Measurements from ENCODE around the gene MYO18B. TPM values are rescaled to one million over a fixed set of nuclear protein-coding genes. Genes with fewer than 3 reads are reported as not detected.

The MYO18B gene
- total and polyA plus RNA-seq, 7 experiments from 2014 or later, result 0.22 to 0.97 (median 0.42) TPM; not detected in 2

- Mint-ChIP-seq H3K4me1 (peaks cover 0 to 23% (median 0%) of the 10 kb centered on the region in 7 donors), H3K27me3 (no peaks in the 10 kb centered on the region), H3K4me3 (no peak overlapping the region), H3K27ac (no peak overlapping the region), H3K36me3 (peaks cover 0 to 20% (median 12%) of the 10 kb centered on the region in 5 donors), H3K9me3 (no peaks in the 10 kb centered on the region)
- ChIA-PET POLR2A (no interaction called here), CTCF (interaction anchor here (1.2 kb wide), 1 partner anchor 250 kb away, joined by 3 read pairs; no protein-coding TSS in a partner anchor)
- Histone ChIP-seq H3K27ac (ENCODE audit: low read depth, low read length) (no peak overlapping the region), H3K4me1 (ENCODE audit: control insufficient read depth in 2 of 2, insufficient read depth in 2 of 2, low read length in 2 of 2) (no peaks in the 10 kb centered on the region), H3K4me3 (ENCODE audit: low read length) (no peak overlapping the region), H3K9me3 (ENCODE audit: control insufficient read depth in 2 of 3, low read length in 3 of 3) (no peaks in the 10 kb centered on the region), H3K36me3 (ENCODE audit: control insufficient read depth in 2 of 3, insufficient read depth in 3 of 3, low read length in 3 of 3) (peaks cover 0 to 3% (median 0%) of the 10 kb centered on the region in 3 experiments), H3K27me3 (ENCODE audit: control insufficient read depth in 2 of 2, insufficient read depth in 2 of 2, low read length in 2 of 2) (no peaks in the 10 kb centered on the region)
- DNase-seq (no peak), ATAC-seq (no peak)
- intact Hi-C loops (cut with micrococcal nuclease), result no loop called here
Observed at GRCh38 chr22:25696763-25697162, 45.2 kb upstream of the MYO18B start.

DNA sequence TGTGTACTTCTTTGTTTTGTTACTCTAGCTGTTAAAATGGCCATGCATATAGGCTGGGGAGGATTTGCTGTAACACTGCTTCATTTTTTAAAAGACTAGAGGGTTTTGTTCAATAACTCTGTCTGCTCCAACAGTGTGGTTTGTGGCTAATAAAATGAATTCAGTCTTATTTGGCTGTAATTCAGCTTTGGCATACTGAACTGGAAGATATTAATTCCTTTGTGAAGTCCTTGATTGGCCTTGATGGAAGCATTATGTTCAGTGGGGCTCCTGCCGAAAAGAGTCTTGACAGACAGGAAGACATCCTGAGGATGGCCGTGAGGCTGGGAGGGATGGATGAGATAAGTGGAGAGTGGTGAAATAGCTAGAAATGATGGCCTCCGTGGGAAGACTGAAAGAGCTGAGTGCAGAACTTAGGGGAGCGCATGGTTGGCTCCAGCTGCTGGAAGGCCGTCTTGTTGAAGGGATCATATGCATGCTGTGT lies 44.8 kb upstream of the MYO18B start:
- POLR2A ChIA-PET, result no interaction called here
- H3K27me3 ChIP-seq (ENCODE audit: control insufficient read depth in 2 of 2, insufficient read depth in 2 of 2, low read length in 2 of 2), result no peaks in the 10 kb centered on the region
- H3K4me3 ChIP-seq (ENCODE audit: low read length), result no peak overlapping the region
- H3K27ac Mint-ChIP-seq, result peak overlapping the region in 1 of 9 donors; percentile 47
- ATAC-seq, result no peak
- intact Hi-C loops (cut with micrococcal nuclease), result no loop called here
- H3K36me3 Mint-ChIP-seq, result peaks cover 0 to 22% (median 12%) of the 10 kb centered on the region in 5 donors
- H3K27ac ChIP-seq (ENCODE audit: low read depth, low read length), result no peak overlapping the region
- peaks cover 0 to 27% (median 0%) of the 10 kb centered on the region in 7 donors for H3K4me1 Mint-ChIP-seq
- peaks cover 0 to 3% (median 0%) of the 10 kb centered on the region in 3 experiments for H3K36me3 ChIP-seq (ENCODE audit: control insufficient read depth in 2 of 3, insufficient read depth in 3 of 3, low read length in 3 of 3)
- H3K9me3 Mint-ChIP-seq, result no peaks in the 10 kb centered on the region
- CTCF ChIA-PET, result interaction anchor here (1.2 kb wide), 1 partner anchor 250 kb away, joined by 3 read pairs; no protein-coding TSS in a partner anchor
- H3K4me3 Mint-ChIP-seq, result no peak overlapping the region
- DNase-seq, result no peak
- no peaks in the 10 kb centered on the region for H3K27me3 Mint-ChIP-seq
- H3K9me3 ChIP-seq (ENCODE audit: control insufficient read depth in 2 of 3, low read length in 3 of 3), result no peaks in the 10 kb centered on the region
- no peaks in the 10 kb centered on the region for H3K4me1 ChIP-seq (ENCODE audit: control insufficient read depth in 2 of 2, insufficient read depth in 2 of 2, low read length in 2 of 2)

GRCh38 chr22:25697978-25698377 lies 44.0 kb upstream of the MYO18B start:
- H3K4me3 ChIP-seq (ENCODE audit: low read length), result no peak overlapping the region
- H3K27ac ChIP-seq (ENCODE audit: low read depth, low read length), result no peak overlapping the region
- H3K27me3 ChIP-seq (ENCODE audit: control insufficient read depth in 2 of 2, insufficient read depth in 2 of 2, low read length in 2 of 2), result no peaks in the 10 kb centered on the region
- H3K4me1 ChIP-seq (ENCODE audit: control insufficient read depth in 2 of 2, insufficient read depth in 2 of 2, low read length in 2 of 2), result no peaks in the 10 kb centered on the region
- H3K4me3 Mint-ChIP-seq, result no peak overlapping the region
- H3K9me3 Mint-ChIP-seq, result no peaks in the 10 kb centered on the region
- DNase-seq, result no peak
- POLR2A ChIA-PET, result no interaction called here
- H3K4me1 Mint-ChIP-seq, result peaks cover 0 to 33% (median 0%) of the 10 kb centered on the region in 7 donors
- H3K9me3 ChIP-seq (ENCODE audit: control insufficient read depth in 2 of 3, low read length in 3 of 3), result no peaks in the 10 kb centered on the region
- no peaks in the 10 kb centered on the region for H3K27me3 Mint-ChIP-seq
- CTCF ChIA-PET, result no interaction called here
- peak overlapping the region in 2 of 9 donors; percentile 16 to 56 for H3K27ac Mint-ChIP-seq
- peaks cover 0 to 22% (median 12%) of the 10 kb centered on the region in 5 donors for H3K36me3 Mint-ChIP-seq
- intact Hi-C loops (cut with micrococcal nuclease), result no loop called here
- ATAC-seq, result no peak
- peaks cover 0 to 3% (median 0%) of the 10 kb centered on the region in 3 experiments for H3K36me3 ChIP-seq (ENCODE audit: control insufficient read depth in 2 of 3, insufficient read depth in 3 of 3, low read length in 3 of 3)

- Mint-ChIP-seq H3K9me3 (no peaks in the 10 kb centered on the region), H3K27me3 (no peaks in the 10 kb centered on the region), H3K36me3 (peaks cover 0 to 20% (median 12%) of the 10 kb centered on the region in 5 donors), H3K4me3 (no peak overlapping the region), H3K4me1 (peaks cover 0 to 37% (median 0%) of the 10 kb centered on the region in 7 donors), H3K27ac (peak overlapping the region in 3 of 9 donors; percentile 28 to 56 (median 51))
- H3K4me1 ChIP-seq (ENCODE audit: control insufficient read depth in 2 of 2, insufficient read depth in 2 of 2, low read length in 2 of 2), result no peaks in the 10 kb centered on the region
- no peak overlapping the region for H3K4me3 ChIP-seq (ENCODE audit: low read length)
- DNase-seq (no peak), ATAC-seq (no peak)
- no peaks in the 10 kb centered on the region for H3K9me3 ChIP-seq (ENCODE audit: control insufficient read depth in 2 of 3, low read length in 3 of 3)
- no peaks in the 10 kb centered on the region for H3K27me3 ChIP-seq (ENCODE audit: control insufficient read depth in 2 of 2, insufficient read depth in 2 of 2, low read length in 2 of 2)
- ChIA-PET CTCF (no interaction called here), POLR2A (no interaction called here)
- intact Hi-C loops (cut with micrococcal nuclease), result no loop called here
- H3K27ac ChIP-seq (ENCODE audit: low read depth, low read length), result no peak overlapping the region
- peaks cover 0 to 3% (median 0%) of the 10 kb centered on the region in 3 experiments for H3K36me3 ChIP-seq (ENCODE audit: control insufficient read depth in 2 of 3, insufficient read depth in 3 of 3, low read length in 3 of 3)
Observed at GRCh38 chr22:25698461-25698860, 43.5 kb upstream of the MYO18B start.

GRCh38 chr22:25698978-25699377 lies 43.0 kb upstream of the MYO18B start:
- H3K4me3 Mint-ChIP-seq, result no peak overlapping the region
- Histone ChIP-seq H3K4me1 (ENCODE audit: control insufficient read depth in 2 of 2, insufficient read depth in 2 of 2, low read length in 2 of 2) (no peaks in the 10 kb centered on the region), H3K27ac (ENCODE audit: low read depth, low read length) (no peak overlapping the region), H3K9me3 (ENCODE audit: control insufficient read depth in 2 of 3, low read length in 3 of 3) (no peaks in the 10 kb centered on the region), H3K4me3 (ENCODE audit: low read length) (no peak overlapping the region), H3K36me3 (ENCODE audit: control insufficient read depth in 2 of 3, insufficient read depth in 3 of 3, low read length in 3 of 3) (peaks cover 0 to 3% (median 0%) of the 10 kb centered on the region in 3 experiments), H3K27me3 (ENCODE audit: control insufficient read depth in 2 of 2, insufficient read depth in 2 of 2, low read length in 2 of 2) (no peaks in the 10 kb centered on the region)
- ChIA-PET CTCF (no interaction called here), POLR2A (no interaction called here)
- H3K27ac Mint-ChIP-seq, result peak overlapping the region in 1 of 9 donors; percentile 51
- peaks cover 0 to 20% (median 12%) of the 10 kb centered on the region in 5 donors for H3K36me3 Mint-ChIP-seq
- peaks cover 0 to 42% (median 0%) of the 10 kb centered on the region in 7 donors for H3K4me1 Mint-ChIP-seq
- no peaks in the 10 kb centered on the region for H3K9me3 Mint-ChIP-seq
- ATAC-seq (no peak), DNase-seq (no peak)
- no peaks in the 10 kb centered on the region for H3K27me3 Mint-ChIP-seq
- intact Hi-C loops (cut with micrococcal nuclease), result no loop called here

DNA sequence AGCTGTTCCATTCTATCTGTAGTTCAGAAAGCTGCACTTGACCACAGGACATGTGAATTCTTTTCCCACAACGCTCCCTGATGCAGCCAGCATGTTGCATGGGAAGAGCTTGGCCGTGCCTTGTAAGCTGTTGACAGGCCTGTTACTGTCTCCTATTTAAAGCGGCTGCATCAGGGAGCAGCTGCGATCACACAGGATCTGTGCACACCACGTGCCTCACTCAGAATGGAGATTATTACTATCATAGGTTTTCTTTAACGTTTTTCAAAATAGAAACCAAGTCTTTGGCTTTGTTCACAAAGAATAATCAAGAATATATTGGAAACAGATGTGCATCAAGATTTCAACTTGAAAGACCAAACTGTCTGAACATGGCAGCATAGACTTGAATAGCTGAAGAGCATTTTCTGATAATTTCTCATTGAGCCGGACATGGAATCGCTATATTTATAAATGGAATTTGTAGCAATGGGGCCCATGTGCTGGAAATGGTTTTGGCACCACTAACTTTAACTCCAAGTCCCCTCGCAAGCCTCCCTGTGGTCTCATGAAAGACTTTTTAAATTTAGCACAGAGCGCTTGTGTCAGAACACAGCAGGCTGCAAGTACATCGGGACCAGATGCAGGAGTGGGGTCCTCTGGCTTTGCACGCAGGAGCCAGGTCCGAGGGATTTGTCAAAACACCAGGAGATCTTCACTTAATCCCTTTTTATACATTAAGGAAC lies 40.8 kb upstream of the MYO18B start:
- Mint-ChIP-seq H3K4me3 (peak overlapping the region in 1 of 10 donors; percentile 75), H3K27ac (peak overlapping the region in 1 of 9 donors; percentile 62), H3K4me1 (peaks cover 0 to 62% (median 0%) of the 10 kb centered on the region in 7 donors), H3K27me3 (no peaks in the 10 kb centered on the region), H3K36me3 (peaks cover 0 to 30% (median 5%) of the 10 kb centered on the region in 5 donors), H3K9me3 (no peaks in the 10 kb centered on the region)
- H3K27ac ChIP-seq (ENCODE audit: low read depth, low read length), result no peak overlapping the region
- no peaks in the 10 kb centered on the region for H3K4me1 ChIP-seq (ENCODE audit: control insufficient read depth in 2 of 2, insufficient read depth in 2 of 2, low read length in 2 of 2)
- intact Hi-C loops (cut with micrococcal nuclease), result loop anchor here in 1 of 2 donors (5.0 kb wide), 2 partner anchors 159 to 254 kb away; no protein-coding TSS in a partner anchor
- ATAC-seq, result no peak
- no peak overlapping the region for H3K4me3 ChIP-seq (ENCODE audit: low read length)
- no peaks in the 10 kb centered on the region for H3K27me3 ChIP-seq (ENCODE audit: control insufficient read depth in 2 of 2, insufficient read depth in 2 of 2, low read length in 2 of 2)
- ChIA-PET CTCF (interaction anchor here (2.1 kb wide), 1 partner anchor 238 kb away, joined by 15 read pairs; no protein-coding TSS in a partner anchor), POLR2A (no interaction called here)
- no peak for DNase-seq
- no peaks in the 10 kb centered on the region for H3K36me3 ChIP-seq (ENCODE audit: control insufficient read depth in 2 of 3, insufficient read depth in 3 of 3, low read length in 3 of 3)
- H3K9me3 ChIP-seq (ENCODE audit: control insufficient read depth in 2 of 3, low read length in 3 of 3), result no peaks in the 10 kb centered on the region
